Activated T-cell treated with anti-CD3 and anti-CD28 coated beads, Interleukin-2, amount 50 U/mL, for 48 hours (primary cell): ENCODE results near the gene KIF26B.

ENCODE experiments used
- DNase-seq, 2 experiments: peaks; one replicate each; pipeline ENCODE4 v3.0.0-alpha.2; 2020

KIF26B gene

GRCh38 chr1:245477941-245478340 is 323.2 kb downstream of the KIF26B start:
- no peak for DNase-seq

DNA sequence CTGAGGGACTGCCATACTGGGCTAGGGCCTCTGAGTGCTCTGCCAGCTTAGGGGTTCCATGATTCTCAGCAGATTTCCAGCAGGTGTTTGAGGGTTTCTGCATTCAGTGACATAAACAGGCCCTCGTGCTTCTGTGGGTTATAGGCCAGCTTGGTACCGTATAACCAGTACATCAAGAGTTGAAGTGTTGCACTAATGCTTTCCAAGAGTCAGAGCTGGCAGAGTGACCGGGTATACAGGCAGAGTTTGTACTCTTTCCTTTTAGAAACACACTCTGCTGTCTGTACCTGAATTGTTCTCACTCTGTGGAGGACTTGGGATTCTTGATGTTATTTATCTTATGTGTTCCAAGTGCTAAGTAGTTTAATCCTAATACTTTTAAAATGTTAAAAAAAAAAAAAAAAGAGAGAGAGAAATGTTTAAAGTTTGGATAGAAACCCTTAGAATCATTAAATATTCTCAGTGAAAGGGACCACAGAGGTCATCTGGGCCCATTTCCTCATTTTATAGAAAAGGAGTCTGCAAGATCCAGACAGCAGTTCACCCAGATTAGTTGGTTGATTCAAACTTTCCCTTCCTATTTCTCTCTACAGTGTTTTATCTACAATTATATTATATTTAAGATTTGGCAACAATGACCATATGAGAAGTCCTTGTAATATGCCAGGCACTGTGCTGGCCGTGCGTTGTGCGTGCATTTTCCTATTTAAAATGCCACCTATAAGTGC is 325.8 kb downstream of the KIF26B start:
- no peak for DNase-seq

DNA sequence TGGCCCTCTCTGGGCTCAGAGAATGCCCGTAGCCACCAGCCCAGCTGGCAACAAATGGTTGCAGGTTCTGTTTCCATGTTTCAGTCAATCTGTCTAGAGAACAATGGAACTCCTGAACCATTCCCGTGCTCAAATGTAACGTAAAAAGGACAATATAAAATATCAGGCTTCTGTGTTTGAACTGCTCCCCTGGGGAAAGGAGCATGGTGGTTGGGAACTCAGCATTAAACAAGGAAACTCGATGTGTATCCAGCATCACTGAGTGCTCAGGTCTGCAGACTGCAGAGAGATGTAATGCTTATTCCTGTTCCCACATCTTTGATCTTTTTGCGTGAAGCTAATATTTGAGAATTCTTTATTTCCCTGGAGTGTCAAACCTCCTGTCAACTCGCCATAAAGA is 326.5 kb downstream of the KIF26B start:
- no peak for DNase-seq

DNA sequence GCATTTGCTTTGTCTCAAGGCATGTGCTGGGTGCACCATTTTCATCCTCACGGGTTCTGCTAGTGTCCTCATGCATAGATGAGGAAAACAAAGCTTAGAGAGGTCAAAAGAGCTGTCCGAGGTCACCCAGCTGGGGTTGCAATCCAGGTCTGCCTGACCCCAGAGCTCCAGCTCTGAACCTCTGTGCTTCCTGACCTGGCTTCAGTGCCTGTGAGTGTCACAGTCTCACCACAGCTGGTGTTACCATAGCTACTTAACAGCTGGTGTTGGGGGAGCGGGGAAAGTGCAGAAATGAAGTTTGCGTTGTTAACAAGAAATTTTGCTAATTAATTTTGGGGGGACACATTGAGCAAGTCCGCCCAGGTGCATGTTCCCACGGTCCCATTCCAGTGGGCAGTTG is 328.5 kb downstream of the KIF26B start:
- no peak for DNase-seq

GRCh38 chr1:245484176-245484575 is 329.4 kb downstream of the KIF26B start:
- no peak for DNase-seq

DNA sequence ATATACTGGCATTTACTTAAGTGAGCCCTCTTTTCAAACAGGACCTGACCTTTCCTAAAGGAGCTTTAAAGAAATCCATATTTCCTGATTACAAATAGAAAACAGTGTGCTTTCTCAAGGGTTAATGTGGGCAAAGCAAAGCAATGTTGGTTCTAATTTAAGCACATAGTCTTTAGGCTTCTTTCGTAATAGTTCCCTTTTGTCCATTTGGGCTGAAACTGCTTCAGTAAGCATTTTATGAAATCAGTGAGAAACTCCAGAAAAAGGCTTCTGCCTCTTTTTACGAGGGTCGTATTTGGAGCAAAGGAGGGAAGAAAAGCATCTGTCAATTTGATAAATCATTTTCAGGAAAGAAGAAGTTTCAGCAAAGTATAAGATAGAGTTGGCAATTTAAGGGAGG is 331.2 kb downstream of the KIF26B start:
- no peak for DNase-seq

- no peak for DNase-seq
Observed at GRCh38 chr1:245486775-245487470, 332.1 kb downstream of the KIF26B start.

- DNase-seq: no peak
Observed at GRCh38 chr1:245488346-245489129, 333.8 kb downstream of the KIF26B start.

- no peak for DNase-seq
Observed at GRCh38 chr1:245489838-245490237, 335.1 kb downstream of the KIF26B start.

- DNase-seq: no peak
Observed at GRCh38 chr1:245493029-245493428, 338.2 kb downstream of the KIF26B start.

DNA sequence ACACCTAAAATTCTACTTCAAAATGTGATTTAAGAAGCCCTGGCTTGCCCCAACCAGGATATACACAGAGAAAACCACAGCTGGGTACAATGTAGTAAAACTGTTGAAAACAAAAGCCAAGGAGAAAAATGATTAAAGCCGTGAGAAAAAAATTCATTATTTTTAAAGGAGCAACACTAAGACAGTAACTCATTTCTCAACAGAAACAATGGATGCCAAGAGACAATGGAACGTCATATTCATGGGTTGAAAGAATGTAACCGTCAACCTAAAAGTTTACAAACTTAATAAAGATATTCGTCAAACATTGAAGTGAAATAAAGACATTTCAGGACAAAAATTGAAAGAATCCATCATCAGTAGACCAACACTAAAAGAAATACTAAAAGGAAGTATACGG is 340.9 kb downstream of the KIF26B start:
- DNase-seq: no peak

DNA sequence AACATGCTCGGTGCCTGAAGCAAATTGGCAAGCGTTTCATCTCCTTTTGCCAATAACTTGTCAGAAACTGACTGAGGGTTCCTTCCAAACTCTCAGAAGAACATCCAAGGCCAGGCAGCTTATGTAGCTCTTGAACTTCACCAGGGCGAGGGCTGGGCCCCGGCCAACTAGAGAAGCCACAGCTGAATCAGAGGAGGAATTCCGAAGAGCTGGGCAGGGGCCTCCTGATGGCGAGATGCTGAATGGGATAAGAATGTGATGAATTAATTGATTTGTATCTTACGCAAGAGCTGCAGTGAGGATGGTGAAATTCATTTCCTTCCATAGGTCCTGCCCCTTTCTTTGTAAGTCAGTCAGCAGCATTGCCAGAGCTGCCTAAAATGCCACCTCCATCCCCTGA is 345.8 kb downstream of the KIF26B start:
- no peak for DNase-seq

GRCh38 chr1:245501633-245502032 is 346.8 kb downstream of the KIF26B start:
- DNase-seq: no peak

DNA sequence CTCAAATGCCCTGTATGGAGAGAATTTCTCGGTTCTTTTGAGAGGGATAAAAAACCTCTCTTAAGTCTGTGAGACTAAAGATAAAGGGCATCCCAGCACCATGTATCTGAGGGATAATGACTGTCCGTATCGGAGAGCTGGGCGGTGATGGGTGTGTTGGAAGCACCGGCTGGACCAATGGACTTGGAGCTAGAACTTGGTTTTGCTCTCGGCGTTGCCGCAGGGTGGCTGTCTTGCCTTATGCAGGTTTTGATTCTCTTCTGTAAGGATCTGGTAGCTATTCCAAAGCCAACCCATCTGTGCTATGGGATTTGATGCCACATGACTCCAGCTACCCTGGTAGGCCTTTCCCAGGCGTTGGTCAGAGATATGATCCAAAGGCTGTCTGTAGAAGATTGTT is 348.8 kb downstream of the KIF26B start:
- no peak for DNase-seq

GRCh38 chr1:245510144-245510543 is 355.4 kb downstream of the KIF26B start:
- DNase-seq: no peak

DNA sequence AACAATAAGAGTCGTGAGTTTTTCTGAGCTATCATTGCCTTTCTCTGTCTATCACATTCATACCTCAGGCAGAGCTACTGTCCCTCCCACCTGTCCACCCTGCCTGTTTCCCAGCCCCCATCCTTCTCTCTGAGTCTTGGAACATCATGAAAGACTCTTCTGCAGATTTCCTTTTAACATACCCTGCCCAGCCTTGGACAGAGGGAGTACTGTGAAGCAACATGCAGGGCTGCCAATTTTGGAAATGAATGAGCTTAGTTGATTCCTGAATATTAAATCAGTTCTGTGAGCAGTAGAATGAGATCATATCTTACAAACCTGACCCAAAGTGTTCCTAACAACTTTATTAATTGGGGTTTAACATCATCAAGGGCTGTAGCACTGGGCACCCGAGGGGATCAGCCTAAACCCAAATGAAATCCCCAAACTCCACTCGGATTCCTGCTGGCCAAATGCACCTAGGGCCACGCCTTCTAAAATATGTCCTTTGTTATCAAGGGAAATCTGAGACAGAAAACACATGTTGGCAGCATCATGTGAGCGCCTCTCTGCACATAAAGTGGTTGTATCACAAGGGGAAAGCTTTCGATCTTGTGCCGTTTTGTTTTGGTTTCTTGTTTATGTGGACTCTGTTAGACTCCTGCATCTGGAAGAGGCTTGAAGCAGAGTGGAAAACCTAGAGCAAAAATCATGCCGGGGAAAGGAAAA is 357.6 kb downstream of the KIF26B start:
- DNase-seq: no peak

GRCh38 chr1:245512980-245513578 is 358.3 kb downstream of the KIF26B start:
- no peak for DNase-seq

DNA sequence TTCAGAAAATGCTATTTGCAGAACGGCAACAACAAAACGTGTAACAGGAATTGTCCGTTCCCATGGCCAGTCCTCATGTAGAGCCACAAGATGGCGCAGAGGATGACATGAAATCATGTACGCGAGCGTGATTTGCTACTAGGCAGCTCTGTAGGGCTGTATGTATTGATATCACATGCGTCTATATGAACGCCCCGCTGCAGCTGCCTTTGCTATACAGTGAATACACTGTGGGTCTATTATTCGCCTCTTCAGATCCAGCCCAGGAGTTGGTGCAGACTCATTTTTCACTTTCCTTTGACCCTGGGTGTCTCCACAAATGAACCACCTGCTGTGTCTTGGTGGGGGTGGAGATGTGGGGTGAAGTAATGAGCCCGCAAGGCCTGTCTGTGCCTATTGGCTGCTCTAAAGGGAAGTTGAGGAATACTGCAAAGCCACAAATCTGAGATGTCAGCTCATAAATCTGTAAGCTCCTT is 361.5 kb downstream of the KIF26B start:
- DNase-seq: no peak

DNA sequence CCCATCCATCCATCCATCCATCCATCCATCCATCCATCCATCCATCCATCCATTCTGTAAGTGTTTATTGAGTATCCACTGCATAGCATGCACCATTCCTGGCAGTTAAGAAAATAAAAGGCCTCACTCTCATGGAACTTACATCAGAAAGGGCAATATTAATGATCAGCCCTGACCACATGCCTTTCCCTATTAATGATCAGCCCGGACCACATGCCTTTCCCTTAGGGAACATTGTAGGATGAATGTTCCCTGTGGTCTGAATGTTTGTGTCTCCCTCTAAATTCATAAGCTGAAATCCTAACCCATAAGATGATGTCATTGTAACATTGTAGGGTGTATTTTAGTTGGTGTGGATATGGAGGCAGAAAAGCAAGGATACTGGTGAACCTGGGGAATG is 365.8 kb downstream of the KIF26B start:
- no peak for DNase-seq

DNA sequence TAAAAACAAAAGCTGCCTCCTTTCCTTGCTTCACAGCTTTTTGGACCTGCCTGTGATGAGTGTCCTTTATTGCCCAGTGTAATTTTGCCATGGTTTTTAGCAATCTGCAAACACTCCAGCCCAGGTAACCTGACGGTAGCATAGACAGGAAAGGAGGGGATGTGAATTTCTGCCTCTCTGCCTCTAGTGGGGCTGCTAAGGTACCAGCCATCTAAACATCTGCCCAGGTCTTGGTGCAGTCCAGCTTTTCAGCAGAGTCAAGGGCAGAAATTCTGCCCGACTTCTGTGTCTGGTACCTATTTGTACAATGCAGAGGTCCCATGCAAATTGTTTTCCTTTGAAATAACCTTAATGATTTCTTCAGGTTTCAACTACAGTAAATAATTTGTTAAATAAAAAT is 371.4 kb downstream of the KIF26B start:
- no peak for DNase-seq

DNA sequence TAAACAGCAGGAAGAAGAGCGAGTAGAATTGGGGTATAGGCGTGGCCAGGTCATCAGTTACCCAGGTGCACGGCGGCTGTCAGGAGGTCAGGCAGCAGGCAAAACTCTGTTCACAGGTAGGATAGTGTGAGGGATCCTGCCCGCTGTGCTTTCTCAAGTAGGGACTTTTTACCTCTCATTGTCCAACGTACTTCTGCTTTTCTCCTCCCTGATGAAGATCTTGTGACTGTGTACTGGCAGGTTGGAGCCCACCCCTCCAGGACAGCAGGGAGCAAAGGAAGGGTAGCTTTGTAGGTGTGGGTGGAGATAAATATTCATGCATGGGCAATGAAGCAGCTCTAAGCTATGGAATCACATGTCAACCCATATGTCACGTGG is 373.5 kb downstream of the KIF26B start:
- DNase-seq: no peak

- DNase-seq: no peak
Observed at GRCh38 chr1:245530937-245531336, 376.2 kb downstream of the KIF26B start.

DNA sequence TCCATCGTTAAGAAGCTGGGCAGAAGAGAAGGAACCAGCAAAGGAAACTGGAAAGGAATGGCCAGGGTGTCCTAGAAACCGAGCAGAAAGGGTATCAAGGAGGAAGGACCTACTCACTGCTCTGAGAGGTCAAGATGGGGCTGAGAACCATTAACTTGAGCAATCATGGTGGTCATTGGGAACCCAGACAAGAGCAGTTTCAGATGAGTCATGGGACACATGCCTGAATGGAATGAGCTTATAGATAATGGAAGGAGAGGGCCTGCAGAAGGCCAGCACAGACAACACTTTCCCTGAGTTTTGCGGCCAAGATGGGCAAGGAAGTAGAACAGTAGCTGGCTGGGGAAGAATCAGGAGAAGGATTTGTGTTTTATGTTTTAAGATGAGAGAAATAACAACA is 383.2 kb downstream of the KIF26B start:
- no peak for DNase-seq
